ENCODE measurements around the gene ARFGAP1.

- TF ChIP-seq MAX (IDR thresholded peaks at IDR 0.05; ENCODE audit: insufficient read depth, insufficient read length) (no peak), POLR2A (IDR thresholded peaks at IDR 0.05; ENCODE audit: low read depth, low read length) (no peak), CTCF (IDR thresholded peaks at IDR 0.05; ENCODE audit: extremely low read depth in 1 of 2, insufficient read depth in 1 of 2, low read depth in 1 of 2, low read length in 2 of 2) (no peak)
Observed at GRCh38 chr20:63336232-63336752, 63.7 kb downstream of the ARFGAP1 start.
